ENCODE data around the gene OR3A3. TPM values are rescaled to one million over a fixed set of nuclear protein-coding genes. Genes with fewer than 3 reads are reported as not detected.
"Not testable (repeated sequence)": the region's sequence is repeated elsewhere in the genome, so short reads cannot be mapped to it uniquely, and the experiment has no call there.

Gene OR3A3
- polyA plus RNA-seq (2011; rRNA removed) (not detected in 2 replicates), polyA minus RNA-seq (2011; rRNA and poly(A)+ RNA removed) (not detected in 2 replicates)

GRCh38 chr17:3411070-3411469 is at the start of gene OR3A3:
Gene OR3A3, plus strand, starts transcription at chr17:3411370.
- Histone ChIP-seq H3K27me3 (ENCODE audit: control insufficient read depth, insufficient read depth, low read length) (no peaks in the 10 kb centered on the region), H3K4me3 (ENCODE audit: low read depth, low read length) (no peak within 1 kb of the TSS), H3K36me3 (ENCODE audit: control insufficient read depth, insufficient read depth, low read length) (no peaks in the 10 kb centered on the region)
- ChIA-PET POLR2A (no interaction called here), CTCF (no interaction called here)
- no peak for TF ChIP-seq CTCF (IDR thresholded peaks at IDR 0.05; ENCODE audit: insufficient read depth, low read depth, low read length)
- DNase-seq (ENCODE audit: low read depth) = no peak

- CTCF ChIA-PET = not testable (repeated sequence)
Observed at GRCh38 chr17:3371167-3371566, 40.0 kb upstream of the OR3A3 start.

GRCh38 chr17:3378321-3378720 is 32.8 kb upstream of the OR3A3 start:
- CTCF ChIA-PET = no interaction called here
- no peak for TF ChIP-seq CTCF (IDR thresholded peaks at IDR 0.05; ENCODE audit: insufficient read depth, low read depth, low read length)
- DNase-seq (ENCODE audit: low read depth) = no peak
- POLR2A ChIA-PET = no interaction called here
- H3K4me3 ChIP-seq (ENCODE audit: low read depth, low read length) = no peak overlapping the region
- no peaks in the 10 kb centered on the region for H3K36me3 ChIP-seq (ENCODE audit: control insufficient read depth, insufficient read depth, low read length)
- H3K27me3 ChIP-seq (ENCODE audit: control insufficient read depth, insufficient read depth, low read length) = no peaks in the 10 kb centered on the region

More at GRCh38 chr17:3371167-3371566, 40.0 kb upstream of the OR3A3 start:
- H3K27me3 ChIP-seq (ENCODE audit: control insufficient read depth, insufficient read depth, low read length); H3K36me3 ChIP-seq (ENCODE audit: control insufficient read depth, insufficient read depth, low read length); H3K4me3 ChIP-seq (ENCODE audit: low read depth, low read length); DNase-seq (ENCODE audit: low read depth); POLR2A ChIA-PET: not testable (repeated sequence)

- ChIA-PET POLR2A (no interaction called here), CTCF (interaction anchor here (0.7 kb wide), 1 partner anchor 9 kb away, joined by 5 read pairs; no protein-coding TSS in a partner anchor)
- TF ChIP-seq CTCF (IDR thresholded peaks at IDR 0.05; ENCODE audit: insufficient read depth, low read depth, low read length) = no peak
- no peak for DNase-seq (ENCODE audit: low read depth)
- Histone ChIP-seq H3K27me3 (ENCODE audit: control insufficient read depth, insufficient read depth, low read length) (no peaks in the 10 kb centered on the region), H3K36me3 (ENCODE audit: control insufficient read depth, insufficient read depth, low read length) (no peaks in the 10 kb centered on the region), H3K4me3 (ENCODE audit: low read depth, low read length) (no peak overlapping the region)
Observed at GRCh38 chr17:3381957-3382356, 29.2 kb upstream of the OR3A3 start.

GRCh38 chr17:3385869-3386816 is 25.0 kb upstream of the OR3A3 start, which contains the start of gene OR3A2:
Gene OR3A2, minus strand, starts transcription at chr17:3386308.
- CTCF ChIA-PET = interaction anchor here (0.6 kb wide), 1 partner anchor 18 kb away, joined by 3 read pairs; no protein-coding TSS in a partner anchor
- DNase-seq (ENCODE audit: low read depth) = no peak

More at GRCh38 chr17:3385869-3386816, 25.0 kb upstream of the OR3A3 start, which contains the start of gene OR3A2:
- no peak for TF ChIP-seq CTCF (IDR thresholded peaks at IDR 0.05; ENCODE audit: insufficient read depth, low read depth, low read length)
- POLR2A ChIA-PET = no interaction called here
- Histone ChIP-seq H3K4me3 (ENCODE audit: low read depth, low read length) (no peak within 1 kb of the TSS), H3K27me3 (ENCODE audit: control insufficient read depth, insufficient read depth, low read length) (no peaks in the 10 kb centered on the region), H3K36me3 (ENCODE audit: control insufficient read depth, insufficient read depth, low read length) (no peaks in the 10 kb centered on the region)
